ENCODE data around the gene PLXNB2. TPM values are rescaled to one million over a fixed set of nuclear protein-coding genes. Genes with fewer than 3 reads are reported as not detected.

PLXNB2 gene
- total RNA-seq, 1 donor from 2014 or later: 20.6 TPM

- H3K4me3 Mint-ChIP-seq: no peak overlapping the region
- H3K36me3 Mint-ChIP-seq (ENCODE audit: low read depth): no peaks in the 10 kb centered on the region
- TF ChIP-seq CTCF (IDR thresholded peaks at IDR 0.05): no peak
- CTCF ChIA-PET: interaction anchor here (0.7 to 1.1 kb wide), 2 partner anchors 13 to 15 kb away, joined by 3 to 4 read pairs; no protein-coding TSS in a partner anchor
- peaks cover 28% of the 10 kb centered on the region for H3K4me1 Mint-ChIP-seq
- H3K9me3 Mint-ChIP-seq: no peaks in the 10 kb centered on the region
- intact Hi-C loops (cut with micrococcal nuclease): no loop called here
- H3K27ac Mint-ChIP-seq: no peak overlapping the region
- POLR2A ChIA-PET: no interaction called here
- no peak for DNase-seq
- H3K27me3 Mint-ChIP-seq: peaks cover 6% of the 10 kb centered on the region
- ATAC-seq (ENCODE audit: low read depth): no peak
Observed at GRCh38 chr22:50289151-50289941, 18.1 kb downstream of the PLXNB2 start.

GRCh38 chr22:50287731-50288130 lies 19.7 kb downstream of the PLXNB2 start:
- TF ChIP-seq CTCF (IDR thresholded peaks at IDR 0.05): no peak
- Mint-ChIP-seq H3K4me1 (peaks cover 17% of the 10 kb centered on the region), H3K27ac (no peak overlapping the region), H3K27me3 (peaks cover 6% of the 10 kb centered on the region), H3K9me3 (no peaks in the 10 kb centered on the region), H3K4me3 (no peak overlapping the region), H3K36me3 (ENCODE audit: low read depth) (no peaks in the 10 kb centered on the region)
- ATAC-seq (ENCODE audit: low read depth) (no peak), DNase-seq (no peak)
- POLR2A ChIA-PET: interaction anchor here (1.0 kb wide), 1 partner anchor 11 kb away, joined by 3 read pairs; no protein-coding TSS in a partner anchor
- CTCF ChIA-PET: no interaction called here
- intact Hi-C loops (cut with micrococcal nuclease): no loop called here

- no peak for ATAC-seq (ENCODE audit: low read depth)
- POLR2A ChIA-PET: no interaction called here
- intact Hi-C loops (cut with micrococcal nuclease): no loop called here
- Mint-ChIP-seq H3K4me3 (no peak overlapping the region), H3K36me3 (ENCODE audit: low read depth) (peaks cover under 1% of the 10 kb centered on the region), H3K27ac (no peak overlapping the region), H3K27me3 (peaks cover under 1% of the 10 kb centered on the region), H3K9me3 (no peaks in the 10 kb centered on the region), H3K4me1 (peaks cover 8% of the 10 kb centered on the region)
- no peak for TF ChIP-seq CTCF (IDR thresholded peaks at IDR 0.05)
- DNase-seq: no peak
- CTCF ChIA-PET: no interaction called here
Observed at GRCh38 chr22:50286701-50287318, 20.6 kb downstream of the PLXNB2 start.

GRCh38 chr22:50286275-50286674 lies 21.2 kb downstream of the PLXNB2 start:
- H3K27ac Mint-ChIP-seq: no peak overlapping the region
- H3K4me3 Mint-ChIP-seq: no peak overlapping the region
- H3K9me3 Mint-ChIP-seq: no peaks in the 10 kb centered on the region
- DNase-seq (no peak), ATAC-seq (ENCODE audit: low read depth) (no peak)
- CTCF ChIA-PET: no interaction called here
- POLR2A ChIA-PET: interaction anchor here (0.6 kb wide), 1 partner anchor 10 kb away, joined by 5 read pairs; no protein-coding TSS in a partner anchor
- peaks cover 2% of the 10 kb centered on the region for H3K4me1 Mint-ChIP-seq
- TF ChIP-seq CTCF (IDR thresholded peaks at IDR 0.05): no peak
- no peaks in the 10 kb centered on the region for H3K27me3 Mint-ChIP-seq
- intact Hi-C loops (cut with micrococcal nuclease): no loop called here
- H3K36me3 Mint-ChIP-seq (ENCODE audit: low read depth): peaks cover 2% of the 10 kb centered on the region

GRCh38 chr22:50285568-50286229 lies 21.7 kb downstream of the PLXNB2 start:
- TF ChIP-seq CTCF (IDR thresholded peaks at IDR 0.05): no peak
- DNase-seq: no peak
- no peak for ATAC-seq (ENCODE audit: low read depth)
- intact Hi-C loops (cut with micrococcal nuclease): no loop called here
- H3K36me3 Mint-ChIP-seq (ENCODE audit: low read depth): peaks cover 4% of the 10 kb centered on the region
- no peaks in the 10 kb centered on the region for H3K27me3 Mint-ChIP-seq
- ChIA-PET POLR2A (interaction anchor here (0.6 to 0.9 kb wide), 2 partner anchors 9 to 11 kb away, joined by 4 to 5 read pairs; no protein-coding TSS in a partner anchor), CTCF (no interaction called here)
- no peak overlapping the region for H3K27ac Mint-ChIP-seq
- no peaks in the 10 kb centered on the region for H3K4me1 Mint-ChIP-seq
- no peak overlapping the region for H3K4me3 Mint-ChIP-seq
- H3K9me3 Mint-ChIP-seq: no peaks in the 10 kb centered on the region

Measured in activated B cell treated with CpG ODN at 0.5 μM for 24 hours (primary cell).